Measurements from ENCODE around the gene TIFAB.

DNA sequence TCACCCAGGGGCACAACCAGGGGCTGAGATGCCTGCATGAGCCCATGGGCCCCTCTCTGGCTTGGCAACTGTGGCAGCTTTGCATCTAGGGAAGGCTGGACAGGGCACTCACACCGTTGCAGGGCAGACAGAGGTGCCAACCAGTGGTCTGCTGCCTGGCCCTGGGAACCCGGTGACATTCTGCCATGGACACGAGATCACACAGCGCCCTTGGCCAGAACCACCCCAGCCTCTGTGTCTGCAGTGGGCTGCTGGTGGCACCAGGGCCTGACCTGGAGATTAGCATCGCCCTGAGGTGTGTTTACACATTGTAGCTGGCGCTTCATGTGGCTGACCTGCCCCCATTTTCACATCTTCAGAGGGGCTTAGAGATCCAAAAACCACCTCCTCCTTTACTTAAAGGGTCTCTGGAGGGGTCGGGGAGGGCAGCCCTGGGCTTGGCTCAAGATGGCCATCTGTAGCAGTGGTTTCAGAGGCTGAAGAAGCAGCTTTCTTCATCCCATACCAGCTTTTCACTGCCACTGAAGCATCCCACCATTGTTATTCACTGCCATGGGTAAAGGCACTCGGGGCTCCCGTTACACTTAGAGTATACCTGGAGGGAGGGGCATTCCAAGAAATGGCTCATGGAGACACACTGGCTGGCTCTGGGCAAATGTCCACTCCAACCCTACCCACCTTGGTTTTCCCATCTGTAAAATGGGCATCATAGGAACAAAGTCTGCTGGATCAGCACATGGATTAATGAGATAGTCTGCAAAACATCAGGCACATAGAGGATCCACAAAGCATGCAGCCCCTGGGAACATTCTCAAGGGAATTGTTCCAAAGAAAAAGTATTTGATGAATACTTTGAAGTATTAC, 16.5 kb downstream of the TIFAB start:
- TF ChIP-seq, protein P1, sequence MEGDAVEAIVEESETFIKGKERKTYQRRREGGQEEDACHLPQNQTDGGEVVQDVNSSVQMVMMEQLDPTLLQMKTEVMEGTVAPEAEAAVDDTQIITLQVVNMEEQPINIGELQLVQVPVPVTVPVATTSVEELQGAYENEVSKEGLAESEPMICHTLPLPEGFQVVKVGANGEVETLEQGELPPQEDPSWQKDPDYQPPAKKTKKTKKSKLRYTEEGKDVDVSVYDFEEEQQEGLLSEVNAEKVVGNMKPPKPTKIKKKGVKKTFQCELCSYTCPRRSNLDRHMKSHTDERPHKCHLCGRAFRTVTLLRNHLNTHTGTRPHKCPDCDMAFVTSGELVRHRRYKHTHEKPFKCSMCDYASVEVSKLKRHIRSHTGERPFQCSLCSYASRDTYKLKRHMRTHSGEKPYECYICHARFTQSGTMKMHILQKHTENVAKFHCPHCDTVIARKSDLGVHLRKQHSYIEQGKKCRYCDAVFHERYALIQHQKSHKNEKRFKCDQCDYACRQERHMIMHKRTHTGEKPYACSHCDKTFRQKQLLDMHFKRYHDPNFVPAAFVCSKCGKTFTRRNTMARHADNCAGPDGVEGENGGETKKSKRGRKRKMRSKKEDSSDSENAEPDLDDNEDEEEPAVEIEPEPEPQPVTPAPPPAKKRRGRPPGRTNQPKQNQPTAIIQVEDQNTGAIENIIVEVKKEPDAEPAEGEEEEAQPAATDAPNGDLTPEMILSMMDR (IDR thresholded peaks at IDR 0.05) = no peak
- TF ChIP-seq POLR2AphosphoS5 (IDR thresholded peaks at IDR 0.05) = no peak
- TF ChIP-seq POLR2A (IDR thresholded peaks at IDR 0.05) = no peak
